ENCODE results near the gene DNAJA4. TPM values are rescaled to one million over a fixed set of nuclear protein-coding genes. Genes with fewer than 3 reads are reported as not detected.

DNAJA4 gene
- total RNA-seq, 1 donor from 2014 or later: 26.5 TPM

GRCh38 chr15:78311292-78311691, 46.9 kb downstream of the DNAJA4 start:
- Histone ChIP-seq H3K4me1 (peaks cover 4% of the 10 kb centered on the region), H3K27ac (no peak overlapping the region), H3K9me3 (no peaks in the 10 kb centered on the region), H3K36me3 (no peaks in the 10 kb centered on the region), H3K27me3 (no peaks in the 10 kb centered on the region), H3K4me3 (no peak overlapping the region)
- no peak for DNase-seq (ENCODE audit: extremely low spot score in 2 of 2)
- TF ChIP-seq CTCF (IDR thresholded peaks at IDR 0.05) (no peak), POLR2AphosphoS5 (IDR thresholded peaks at IDR 0.05; ENCODE audit: insufficient read depth in 1 of 2, low read depth in 1 of 2) (no peak), POLR2A (IDR thresholded peaks at IDR 0.05) (no peak)
- intact Hi-C loops (cut with DNase I): loop anchor here (10.0 kb wide), 1 partner anchor 114 kb away; no protein-coding TSS in a partner anchor

DNA sequence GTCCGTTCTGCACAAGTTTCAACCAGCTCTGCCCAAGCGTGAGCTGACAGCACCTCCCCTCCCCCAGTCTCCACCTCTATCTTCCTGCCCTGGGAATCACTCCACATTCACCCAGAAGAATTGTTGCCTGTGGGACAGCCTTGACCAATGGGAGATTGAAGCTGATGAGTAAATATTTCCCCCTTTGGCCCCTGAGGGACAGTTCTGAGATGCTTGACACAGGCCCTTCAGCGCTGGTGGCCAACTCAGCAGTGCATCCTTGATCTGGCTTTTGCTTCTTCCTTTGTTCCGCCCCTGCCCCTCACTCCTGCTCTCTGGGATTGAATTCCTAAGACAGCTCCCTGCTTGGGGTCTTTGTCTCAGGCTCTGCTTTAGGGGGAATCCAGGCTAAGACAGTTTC, 48.2 kb downstream of the DNAJA4 start:
- Histone ChIP-seq H3K27me3 (no peaks in the 10 kb centered on the region), H3K4me3 (no peak overlapping the region), H3K4me1 (no peaks in the 10 kb centered on the region), H3K27ac (no peak overlapping the region), H3K36me3 (no peaks in the 10 kb centered on the region), H3K9me3 (no peaks in the 10 kb centered on the region)
- TF ChIP-seq POLR2A (IDR thresholded peaks at IDR 0.05): no peak
- intact Hi-C loops (cut with DNase I): loop anchor here (10.0 kb wide), 1 partner anchor 112 kb away; no protein-coding TSS in a partner anchor
- no peak for DNase-seq (ENCODE audit: extremely low spot score in 2 of 2)

- TF ChIP-seq POLR2AphosphoS5 (IDR thresholded peaks at IDR 0.05; ENCODE audit: insufficient read depth in 1 of 2, low read depth in 1 of 2): no peak
- no peak for TF ChIP-seq POLR2A (IDR thresholded peaks at IDR 0.05)
- no peak for TF ChIP-seq CTCF (IDR thresholded peaks at IDR 0.05)
- no peaks in the 10 kb centered on the region for H3K9me3 ChIP-seq
- H3K27me3 ChIP-seq: no peaks in the 10 kb centered on the region
Observed at GRCh38 chr15:78312957-78313356, 48.6 kb downstream of the DNAJA4 start.

DNA sequence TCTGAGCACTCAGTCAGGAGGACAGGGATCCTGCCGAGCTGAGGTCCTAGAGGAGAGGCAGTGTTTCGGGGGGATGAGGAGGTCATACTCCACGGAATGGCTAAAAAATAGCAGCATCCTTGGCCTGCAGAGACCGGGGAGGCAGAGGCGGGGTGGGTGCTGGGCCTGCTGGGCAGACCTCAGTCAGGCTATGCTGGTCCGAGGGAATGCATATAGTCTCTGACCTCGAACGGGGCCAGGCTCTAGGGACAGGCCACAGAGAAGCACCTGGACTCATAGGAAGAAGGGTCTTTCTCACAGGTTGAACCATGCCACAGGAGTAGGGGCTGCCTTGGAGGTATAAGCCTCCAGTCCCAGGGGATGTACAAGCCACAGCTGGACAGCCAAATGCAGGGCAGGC, 49.0 kb downstream of the DNAJA4 start:
- Histone ChIP-seq H3K9me3 (no peaks in the 10 kb centered on the region), H3K4me1 (no peaks in the 10 kb centered on the region), H3K36me3 (no peaks in the 10 kb centered on the region), H3K27me3 (no peaks in the 10 kb centered on the region), H3K4me3 (no peak overlapping the region), H3K27ac (no peak overlapping the region)
- DNase-seq (ENCODE audit: extremely low spot score in 2 of 2): no peak
- intact Hi-C loops (cut with DNase I): loop anchor here (10.0 kb wide), 1 partner anchor 111 kb away; no protein-coding TSS in a partner anchor
- TF ChIP-seq POLR2A (IDR thresholded peaks at IDR 0.05) (no peak), CTCF (IDR thresholded peaks at IDR 0.05) (no peak), POLR2AphosphoS5 (IDR thresholded peaks at IDR 0.05; ENCODE audit: insufficient read depth in 1 of 2, low read depth in 1 of 2) (no peak)

More at GRCh38 chr15:78312957-78313356, 48.6 kb downstream of the DNAJA4 start:
- Histone ChIP-seq H3K27ac (no peak overlapping the region), H3K4me1 (no peaks in the 10 kb centered on the region), H3K36me3 (no peaks in the 10 kb centered on the region), H3K4me3 (no peak overlapping the region)
- intact Hi-C loops (cut with DNase I): loop anchor here (10.0 kb wide), 1 partner anchor 112 kb away; no protein-coding TSS in a partner anchor
- DNase-seq (ENCODE audit: extremely low spot score in 2 of 2): no peak

- H3K4me3 ChIP-seq: no peak overlapping the region
- no peak for DNase-seq (ENCODE audit: extremely low spot score in 2 of 2)
- no peaks in the 10 kb centered on the region for H3K9me3 ChIP-seq
- no peaks in the 10 kb centered on the region for H3K4me1 ChIP-seq
- H3K27me3 ChIP-seq: no peaks in the 10 kb centered on the region
- TF ChIP-seq POLR2A (IDR thresholded peaks at IDR 0.05) (no peak), CTCF (IDR thresholded peaks at IDR 0.05) (no peak), POLR2AphosphoS5 (IDR thresholded peaks at IDR 0.05; ENCODE audit: insufficient read depth in 1 of 2, low read depth in 1 of 2) (no peak)
- intact Hi-C loops (cut with DNase I): loop anchor here (10.0 kb wide), 1 partner anchor 111 kb away; no protein-coding TSS in a partner anchor
- H3K27ac ChIP-seq: no peak overlapping the region
- no peaks in the 10 kb centered on the region for H3K36me3 ChIP-seq
Observed at GRCh38 chr15:78314181-78314581, 49.8 kb downstream of the DNAJA4 start.

Data from vagina (tissue), 2 donors.